A673 (cell line): ENCODE measurements around the gene PSTPIP1. TPM values are rescaled to one million over a fixed set of nuclear protein-coding genes. Genes with fewer than 3 reads are reported as not detected.

Experiments
- BruUV-seq: library from RNA; stranded (reverse); fragments of 400-500 nt; replicated peaks from 2 replicates; lab custom pipeline; 2021; lab: Mats Ljungman, UMichigan
- CTCF ChIA-PET: fragments of 300-600 bp; sonication (Branson Sonifier 250); formaldehyde crosslinking; loops from one replicate; lab custom pipeline; 2022; ENCODE audit warnings: antibody characterized with exemption; lab: Charles Lee
- POLR2A ChIA-PET: fragments of 300-600 bp; sonication (Branson Sonifier 250); formaldehyde crosslinking; loops from one replicate; lab custom pipeline; 2022; ENCODE audit warnings: antibody characterized with exemption; ENCODE audit not compliant: low non-redundant PET; lab: Charles Lee
- DNase-seq: peaks from one replicate; pipeline ENCODE4 v3.0.0-alpha.2; 2015; ENCODE audit warnings: low spot score
- H3K27ac ChIP-seq: fragments of 200-600 bp; sonication (generic); 2 replicates; pipeline ENCODE4 v1.5.1; 2016; ENCODE audit warnings: mixed run types, low read depth, mild to moderate bottlenecking, mixed read lengths, antibody characterized with exemption, low read length; ENCODE audit not compliant: poor library complexity, severe bottlenecking
- H3K27me3 ChIP-seq: fragments of 200-600 bp; sonication (generic); replicated peaks from 2 replicates; pipeline ENCODE4 v1.6.1; 2017; ENCODE audit warnings: mixed run types, low read depth, mild to moderate bottlenecking, mixed read lengths, antibody characterized with exemption, low read length; ENCODE audit not compliant: insufficient read depth, poor library complexity
- H3K36me3 ChIP-seq: fragments of 200-600 bp; sonication (generic); 2 replicates; pipeline ENCODE4 v1.6.1; 2016; ENCODE audit warnings: mixed run types, mild to moderate bottlenecking, mixed read lengths, antibody characterized with exemption, low read length; ENCODE audit not compliant: insufficient read depth, poor library complexity, severe bottlenecking
- H3K4me1 ChIP-seq: fragments of 200-600 bp; sonication (generic); 2 replicates; pipeline ENCODE4 v1.6.1; 2017; ENCODE audit warnings: mixed run types, mild to moderate bottlenecking, mixed read lengths, antibody characterized with exemption, low read length; ENCODE audit not compliant: insufficient read depth, poor library complexity, severe bottlenecking
- H3K4me3 ChIP-seq: fragments of 200-600 bp; sonication (generic); 2 replicates; pipeline ENCODE4 v1.5.1; 2016; ENCODE audit warnings: low read depth, mixed run types, mild to moderate bottlenecking, mixed read lengths, low read length; ENCODE audit not compliant: poor library complexity, severe bottlenecking
- H3K9me3 ChIP-seq: fragments of 200-600 bp; sonication (generic); 2 replicates; pipeline ENCODE4 v1.6.1; 2016; ENCODE audit warnings: mixed run types, low read depth, mild to moderate bottlenecking, mixed read lengths, antibody characterized with exemption, low read length; ENCODE audit not compliant: poor library complexity, severe bottlenecking
- EZH2 ChIP-seq: fragments of 200-600 bp; sonication (generic); IDR thresholded peaks from 2 replicates; pipeline ENCODE4 v1.6.1; 2017; ENCODE audit warnings: borderline replicate concordance, low read depth, mild to moderate bottlenecking, mixed read lengths, antibody characterized with exemption, low read length; ENCODE audit not compliant: poor library complexity, severe bottlenecking
- intact Hi-C: fragments of 100-400 bp; cut with micrococcal nuclease; formaldehyde crosslinking; loops from one replicate; pipeline ENCODE4 v1.10.0; 2022; ENCODE audit not compliant: unreplicated experiment
- total RNA-seq: library from RNA; stranded (reverse); gene quantifications from 2 replicates; pipeline ENCODE4 v1.2.3, GENCODE V29; 2021
- TF ChIP-seq, protein P1 (sequence below): fragments of 300-800, 200-600 bp; sonication (generic); conservative IDR thresholded peaks from 2 replicates; pipeline ENCODE4 v1.5.1; 2017; ENCODE audit warnings: low read depth, mild to moderate bottlenecking, antibody characterized with exemption, low read length, moderate library complexity, mixed read lengths

The PSTPIP1 gene
- total RNA-seq, 1 experiment from 2014 or later = not detected

DNA sequence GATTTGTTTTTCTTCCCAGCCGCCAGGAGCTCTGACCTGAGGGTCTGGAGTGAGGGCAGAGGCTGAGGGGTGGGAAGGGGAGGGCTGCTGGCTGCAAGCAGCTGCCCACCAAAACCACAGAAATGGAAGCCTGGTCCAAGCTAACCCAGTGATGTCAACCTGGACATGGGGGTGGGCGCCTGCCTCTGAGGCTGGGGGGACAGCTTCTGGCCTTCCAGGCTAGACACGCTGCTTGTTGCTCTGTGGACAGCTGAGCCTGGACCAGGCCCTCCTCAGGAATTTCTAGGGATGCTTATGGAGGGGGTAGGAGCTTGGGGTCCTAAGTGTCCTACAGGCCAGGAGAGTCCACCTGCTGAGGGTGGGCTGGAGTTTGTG, 21.4 kb downstream of the PSTPIP1 start:
- H3K9me3 ChIP-seq = no peaks in the 10 kb centered on the region
- intact Hi-C loops = no loop called here
- no peak overlapping the region for H3K4me3 ChIP-seq
- DNase-seq = no peak
- no peaks in the 10 kb centered on the region for H3K36me3 ChIP-seq
- BruUV-seq = no TSS peak
- ChIA-PET POLR2A (no interaction called here), CTCF (interaction anchor here (0.6 to 1.1 kb wide), 2 partner anchors 8 to 208 kb away, joined by 3 read pairs; no protein-coding TSS in a partner anchor)
- TF ChIP-seq, protein P1, sequence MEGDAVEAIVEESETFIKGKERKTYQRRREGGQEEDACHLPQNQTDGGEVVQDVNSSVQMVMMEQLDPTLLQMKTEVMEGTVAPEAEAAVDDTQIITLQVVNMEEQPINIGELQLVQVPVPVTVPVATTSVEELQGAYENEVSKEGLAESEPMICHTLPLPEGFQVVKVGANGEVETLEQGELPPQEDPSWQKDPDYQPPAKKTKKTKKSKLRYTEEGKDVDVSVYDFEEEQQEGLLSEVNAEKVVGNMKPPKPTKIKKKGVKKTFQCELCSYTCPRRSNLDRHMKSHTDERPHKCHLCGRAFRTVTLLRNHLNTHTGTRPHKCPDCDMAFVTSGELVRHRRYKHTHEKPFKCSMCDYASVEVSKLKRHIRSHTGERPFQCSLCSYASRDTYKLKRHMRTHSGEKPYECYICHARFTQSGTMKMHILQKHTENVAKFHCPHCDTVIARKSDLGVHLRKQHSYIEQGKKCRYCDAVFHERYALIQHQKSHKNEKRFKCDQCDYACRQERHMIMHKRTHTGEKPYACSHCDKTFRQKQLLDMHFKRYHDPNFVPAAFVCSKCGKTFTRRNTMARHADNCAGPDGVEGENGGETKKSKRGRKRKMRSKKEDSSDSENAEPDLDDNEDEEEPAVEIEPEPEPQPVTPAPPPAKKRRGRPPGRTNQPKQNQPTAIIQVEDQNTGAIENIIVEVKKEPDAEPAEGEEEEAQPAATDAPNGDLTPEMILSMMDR = no peak
- TF ChIP-seq EZH2 = no peak
- H3K27ac ChIP-seq = no peak overlapping the region
- H3K4me1 ChIP-seq = no peaks in the 10 kb centered on the region
- H3K27me3 ChIP-seq = no peaks in the 10 kb centered on the region

- H3K4me3 ChIP-seq = no peak overlapping the region
- CTCF ChIA-PET = no interaction called here
- DNase-seq = no peak
- TF ChIP-seq, protein P1 = no peak
- TF ChIP-seq EZH2 = no peak
- POLR2A ChIA-PET = no interaction called here
- H3K4me1 ChIP-seq = no peaks in the 10 kb centered on the region
- no peak overlapping the region for H3K27ac ChIP-seq
- intact Hi-C loops = no loop called here
- H3K36me3 ChIP-seq = no peaks in the 10 kb centered on the region
- no TSS peak for BruUV-seq
- H3K27me3 ChIP-seq = no peaks in the 10 kb centered on the region
- no peaks in the 10 kb centered on the region for H3K9me3 ChIP-seq
Measured at GRCh38 chr15:77017091-77017660, 22.2 kb downstream of the PSTPIP1 start.

- POLR2A ChIA-PET = no interaction called here
- no peaks in the 10 kb centered on the region for H3K36me3 ChIP-seq
- intact Hi-C loops = no loop called here
- TF ChIP-seq EZH2 = no peak
- TF ChIP-seq, protein P1 = no peak
- H3K9me3 ChIP-seq = no peaks in the 10 kb centered on the region
- H3K4me3 ChIP-seq = no peak overlapping the region
- CTCF ChIA-PET = no interaction called here
- no peaks in the 10 kb centered on the region for H3K4me1 ChIP-seq
- BruUV-seq = no TSS peak
- H3K27me3 ChIP-seq = no peaks in the 10 kb centered on the region
- DNase-seq = no peak
- H3K27ac ChIP-seq = no peak overlapping the region
Measured at GRCh38 chr15:77017761-77018720, 23.1 kb downstream of the PSTPIP1 start.
